TTC549 (cell line): ENCODE measurements around the gene GRIK2.

Experiments
- FAIRE-seq: peaks from 2 replicates; lab custom pipeline; 2012; peaks lifted over from hg19 to GRCh38; lab: Jason Lieb, UNC

The GRIK2 gene

DNA sequence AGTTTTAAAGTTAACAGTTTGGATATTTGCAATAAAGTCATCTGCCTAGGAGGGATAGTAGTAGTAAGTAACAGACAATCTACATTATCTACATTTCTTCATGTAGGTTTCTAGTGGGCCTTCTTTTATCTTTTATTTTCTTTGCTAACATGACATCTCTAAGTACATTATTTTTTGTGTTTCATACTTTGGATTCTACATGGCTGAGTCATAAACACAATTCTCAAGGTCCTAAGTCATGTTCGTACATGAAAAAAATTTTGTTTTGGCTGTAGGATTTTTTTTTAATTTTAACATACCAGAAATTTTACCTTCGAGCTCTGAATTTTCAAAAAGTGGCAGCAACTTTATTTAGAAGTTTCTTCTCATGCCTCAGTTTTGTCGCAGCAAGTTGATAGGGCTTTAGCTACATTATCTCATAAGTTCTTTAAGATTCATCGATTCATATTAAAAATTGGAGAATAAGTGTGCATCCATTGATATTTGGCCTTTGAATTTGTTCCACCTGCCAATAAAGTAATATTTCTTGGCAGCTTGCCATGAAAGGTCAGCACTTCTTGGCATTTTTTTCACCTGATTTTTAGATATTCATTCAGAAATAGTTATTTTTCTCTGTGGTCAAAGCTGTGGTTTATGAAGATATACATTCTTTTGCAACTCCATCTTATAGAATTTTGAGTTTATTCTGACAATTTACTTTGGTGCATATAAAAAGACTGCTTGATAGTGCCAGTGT, 146.2 kb downstream of the GRIK2 start:
- no peak for FAIRE-seq

DNA sequence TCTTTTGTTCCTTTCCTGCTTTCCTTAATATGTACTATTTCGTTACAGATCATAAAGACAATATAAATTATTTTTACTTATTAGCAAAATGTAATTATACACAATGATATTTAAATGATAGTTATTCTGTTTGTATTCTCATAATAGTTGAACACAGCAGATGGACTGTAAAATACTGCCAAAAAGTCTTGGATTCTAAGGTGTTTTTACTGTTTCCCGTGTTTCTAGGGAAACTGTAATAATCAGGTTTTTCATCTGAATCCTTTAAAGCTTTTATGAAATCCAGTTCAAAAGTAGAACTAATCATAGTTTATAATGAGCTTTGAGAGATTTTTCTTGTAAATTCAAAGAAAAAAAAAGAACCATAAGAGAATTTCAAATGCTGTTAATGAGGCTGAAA, 148.4 kb downstream of the GRIK2 start:
- no peak for FAIRE-seq

DNA sequence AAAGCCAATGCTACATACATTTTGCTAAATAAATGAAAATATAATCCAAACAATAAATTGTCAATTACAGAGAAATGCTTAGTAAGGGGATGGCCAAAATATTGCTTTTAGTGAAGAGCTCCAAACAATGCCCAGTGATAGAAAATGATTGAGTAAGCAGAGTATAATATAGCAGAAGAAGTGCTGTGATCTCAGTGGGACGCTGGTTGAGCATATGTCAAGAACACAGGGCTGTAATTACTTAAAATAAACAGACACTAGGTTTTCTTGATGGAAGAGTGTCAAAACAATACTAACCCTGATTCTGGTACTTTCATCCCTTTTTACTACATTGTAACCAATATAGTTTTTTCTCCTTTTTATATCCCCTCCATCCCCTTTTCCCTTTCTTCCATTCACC, 150.3 kb downstream of the GRIK2 start:
- no peak for FAIRE-seq

DNA sequence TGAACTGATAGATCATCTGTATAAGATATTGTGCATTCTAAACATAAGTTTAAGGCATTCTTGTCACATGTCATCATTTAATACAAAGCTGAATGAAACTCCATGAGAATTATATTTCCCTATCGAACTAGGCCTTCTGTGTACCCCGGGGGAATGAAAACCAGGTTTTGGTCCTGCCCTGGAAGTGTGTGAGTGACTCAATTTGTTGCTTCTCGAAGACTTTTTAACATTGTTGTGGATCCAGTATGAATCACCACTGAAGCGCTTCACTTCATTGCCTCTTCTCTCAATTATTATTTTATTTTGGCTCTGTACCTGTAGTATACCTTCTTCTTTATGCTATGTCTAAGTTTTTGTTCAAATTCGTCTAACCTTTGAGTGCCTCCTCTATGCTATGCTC, 150.8 kb downstream of the GRIK2 start:
- no peak for FAIRE-seq

DNA sequence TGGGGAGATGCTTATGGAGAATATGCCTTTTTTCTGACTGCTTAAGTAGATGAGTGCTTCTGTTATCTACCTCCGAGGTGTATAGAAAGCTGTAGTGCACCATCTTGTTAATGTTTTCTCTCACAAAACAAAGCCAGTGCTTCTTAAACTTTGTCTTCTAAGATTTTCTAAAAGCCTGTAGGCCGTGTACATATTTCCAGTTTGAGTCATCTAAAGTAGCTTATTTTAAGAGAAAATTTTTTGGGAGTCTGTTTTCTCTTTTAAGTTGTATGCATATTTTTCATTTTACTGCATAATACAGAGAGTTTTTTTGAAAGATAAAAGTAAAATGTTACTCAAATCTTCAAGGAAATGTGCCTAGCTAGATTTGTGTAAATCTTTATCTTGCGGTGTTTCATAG, 151.7 kb downstream of the GRIK2 start:
- no peak for FAIRE-seq

DNA sequence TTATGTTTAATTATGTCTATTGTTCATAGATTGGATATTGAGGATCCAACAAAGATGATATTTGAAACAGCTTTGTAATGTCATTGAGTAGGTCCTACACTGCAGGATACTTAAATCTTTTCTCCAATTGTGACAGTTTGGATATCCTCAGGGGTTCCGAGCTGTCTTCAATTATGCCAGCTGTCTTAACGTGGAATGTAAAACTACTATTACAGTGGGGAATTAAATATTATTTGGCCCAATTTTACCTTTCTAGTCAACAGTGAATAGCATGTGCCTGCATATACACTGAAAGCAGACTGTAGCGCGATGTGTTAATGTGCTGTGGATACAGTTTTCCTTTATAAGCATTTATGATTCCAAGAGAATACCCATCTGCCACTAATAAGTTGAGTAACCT, 156.9 kb downstream of the GRIK2 start:
- no peak for FAIRE-seq

DNA sequence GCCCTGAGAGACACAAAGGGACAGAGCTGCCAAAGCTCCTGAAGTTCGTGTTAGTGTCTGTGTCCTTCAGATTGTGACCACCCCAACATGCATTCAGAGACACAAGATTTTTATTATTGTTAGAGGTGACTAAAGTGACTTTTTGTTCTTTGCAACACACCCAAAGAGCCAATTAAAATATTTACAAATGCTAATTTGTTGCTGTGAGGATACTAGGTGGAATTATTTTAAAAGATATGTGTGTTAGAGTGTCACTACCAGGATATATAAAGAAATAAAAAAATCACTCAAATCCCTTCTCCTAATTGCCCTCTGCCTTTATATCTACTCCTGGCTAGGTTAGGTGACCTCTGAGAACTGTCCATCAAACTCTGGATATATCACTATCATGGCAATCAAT, 160.7 kb downstream of the GRIK2 start:
- no peak for FAIRE-seq

DNA sequence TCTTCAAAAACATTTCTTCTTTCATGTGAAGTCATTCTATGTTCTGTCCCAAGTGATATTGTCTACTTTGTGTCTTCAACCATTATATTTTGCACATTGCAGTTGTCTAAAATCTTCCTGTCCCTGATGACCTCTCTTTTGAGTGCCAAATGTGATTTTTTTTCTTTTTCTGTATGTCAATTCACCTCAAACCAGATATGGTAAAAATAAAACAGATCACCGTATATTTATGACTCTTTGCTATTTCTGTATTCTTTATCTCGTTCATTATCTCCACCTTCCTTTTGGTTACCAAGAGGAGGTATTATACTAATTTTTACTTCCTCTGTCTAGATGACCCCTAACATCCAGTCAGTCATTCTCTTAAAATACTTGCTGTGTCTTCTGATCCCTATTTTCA, 165.2 kb downstream of the GRIK2 start:
- FAIRE-seq, result no peak

DNA sequence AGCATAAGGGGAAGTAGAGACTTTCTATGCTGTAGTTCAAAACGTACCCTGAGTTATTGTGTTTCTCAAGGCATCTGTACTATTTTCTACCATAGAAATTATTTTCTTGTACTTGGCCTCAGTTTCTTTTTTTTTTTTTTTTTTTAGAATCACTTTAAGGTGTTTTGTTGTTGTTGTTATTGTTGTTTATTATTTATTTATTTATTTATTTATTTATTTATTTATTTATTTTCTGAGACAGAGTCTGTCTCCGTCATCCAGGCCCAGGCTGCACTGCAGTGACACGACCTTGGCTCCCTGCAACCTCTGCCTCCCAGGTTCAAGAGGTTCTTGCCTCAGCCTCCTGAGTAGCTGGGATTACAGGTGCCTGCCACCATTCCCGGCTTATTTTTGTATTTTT, 179.1 kb downstream of the GRIK2 start:
- FAIRE-seq, result no peak

DNA sequence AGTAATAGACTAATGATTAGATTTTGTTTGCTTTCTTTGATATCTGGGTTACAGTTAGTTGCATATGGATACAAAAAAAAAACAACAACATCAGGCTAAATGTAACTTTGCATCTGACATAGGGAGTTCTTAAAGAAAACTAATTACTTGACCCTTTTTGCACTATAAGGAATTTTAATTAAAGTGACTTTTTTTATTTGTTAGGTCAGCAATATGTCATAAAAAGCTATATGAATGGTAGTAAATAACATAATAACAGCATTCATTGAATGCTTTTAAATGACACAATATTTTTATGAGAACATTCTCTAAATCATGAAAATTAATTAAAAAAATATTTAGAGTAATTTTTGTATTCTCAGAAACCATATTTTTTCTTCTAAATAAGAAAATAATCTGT, 183.6 kb downstream of the GRIK2 start:
- no peak for FAIRE-seq

DNA sequence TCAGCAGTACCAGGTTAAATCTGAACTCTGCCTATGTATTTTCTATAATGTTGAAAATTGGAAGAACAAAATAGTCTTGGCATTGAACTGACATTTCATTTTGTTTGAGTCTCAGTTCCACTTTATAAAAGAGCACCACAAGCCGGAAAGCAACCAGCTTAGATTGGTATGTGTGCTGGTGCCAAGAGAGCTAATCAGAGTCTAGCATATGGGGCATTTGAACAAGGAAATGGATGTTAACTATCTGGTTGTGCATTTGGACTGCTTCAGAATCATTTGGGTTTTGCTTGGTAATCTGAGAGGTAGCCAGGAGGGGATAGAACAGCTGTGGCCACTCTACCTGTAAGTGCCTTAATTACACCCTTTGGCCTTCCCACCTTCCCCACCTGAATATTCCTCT, 184.8 kb downstream of the GRIK2 start:
- no peak for FAIRE-seq

DNA sequence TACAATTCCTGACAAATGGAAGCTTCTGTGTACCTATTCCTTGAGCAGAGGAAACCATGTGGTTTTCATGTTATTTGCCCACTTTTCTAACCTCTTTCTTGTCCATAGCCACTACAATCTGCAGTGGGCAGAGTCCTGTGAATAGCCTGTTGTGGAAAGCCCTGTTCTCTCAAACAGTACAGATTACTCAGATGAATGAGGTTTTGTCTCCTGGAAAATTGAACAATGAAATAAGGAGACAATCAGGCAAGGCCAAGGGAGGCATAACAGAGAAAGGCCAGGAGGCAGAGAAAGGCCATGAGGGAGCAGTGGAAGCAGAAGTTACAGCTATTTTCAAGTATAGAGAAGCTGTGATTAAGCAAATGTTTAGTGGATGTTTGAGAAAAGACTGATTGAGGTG, 189.3 kb downstream of the GRIK2 start:
- no peak for FAIRE-seq

DNA sequence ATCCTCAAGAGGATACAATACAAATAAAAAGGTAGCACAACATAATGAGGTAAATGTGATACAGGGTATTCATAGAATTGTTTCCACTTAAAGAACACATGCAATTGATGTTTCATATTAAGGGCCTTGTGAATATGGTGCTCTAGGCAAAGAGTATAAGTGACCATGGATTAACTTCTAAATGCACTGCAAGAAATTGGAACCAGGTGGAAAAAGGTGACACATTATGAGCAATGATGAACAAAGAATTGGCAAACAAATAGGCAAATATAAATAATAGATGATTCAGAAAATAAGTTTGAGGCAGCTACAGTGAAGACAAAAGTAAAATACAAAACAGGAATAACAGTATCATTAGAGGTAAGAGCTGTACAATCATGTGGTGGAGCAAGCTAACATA, 192.0 kb downstream of the GRIK2 start:
- no peak for FAIRE-seq

DNA sequence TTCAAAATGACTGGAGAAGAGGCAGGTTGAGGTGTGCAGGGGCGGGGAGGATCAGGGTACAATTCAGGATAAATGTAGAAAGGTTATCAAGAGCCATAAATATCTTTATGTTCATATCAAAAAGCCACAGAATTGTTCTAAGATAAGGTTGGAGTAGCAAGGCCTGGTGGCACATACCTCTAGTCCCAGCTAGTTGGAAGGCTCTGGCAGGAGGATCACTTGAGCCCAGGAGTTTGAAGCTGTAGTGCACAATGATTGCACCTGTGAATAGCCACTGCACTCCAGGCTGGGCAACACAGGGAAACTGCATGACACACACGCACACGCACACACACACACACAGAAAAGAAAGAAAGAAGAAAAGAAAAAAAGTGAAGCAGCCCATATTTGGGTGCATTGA, 194.8 kb downstream of the GRIK2 start:
- FAIRE-seq, result no peak

DNA sequence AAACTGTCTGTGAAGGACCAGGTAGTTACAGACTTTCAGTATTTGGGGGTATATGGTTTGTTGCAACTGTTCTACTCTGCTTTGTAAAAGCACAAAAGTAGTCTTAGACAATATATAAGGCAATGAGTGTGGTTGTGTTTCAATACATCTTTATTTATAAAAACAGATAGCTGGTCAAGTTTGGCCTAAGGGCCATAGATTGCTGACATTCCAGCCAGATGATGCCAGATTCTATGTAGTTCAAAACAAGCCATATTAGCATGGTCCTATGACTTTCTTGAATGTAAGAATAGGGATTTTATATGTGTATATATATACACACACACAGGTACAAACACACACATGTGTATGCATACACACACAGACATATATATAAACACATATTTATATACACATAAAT, 201.8 kb downstream of the GRIK2 start:
- no peak for FAIRE-seq

DNA sequence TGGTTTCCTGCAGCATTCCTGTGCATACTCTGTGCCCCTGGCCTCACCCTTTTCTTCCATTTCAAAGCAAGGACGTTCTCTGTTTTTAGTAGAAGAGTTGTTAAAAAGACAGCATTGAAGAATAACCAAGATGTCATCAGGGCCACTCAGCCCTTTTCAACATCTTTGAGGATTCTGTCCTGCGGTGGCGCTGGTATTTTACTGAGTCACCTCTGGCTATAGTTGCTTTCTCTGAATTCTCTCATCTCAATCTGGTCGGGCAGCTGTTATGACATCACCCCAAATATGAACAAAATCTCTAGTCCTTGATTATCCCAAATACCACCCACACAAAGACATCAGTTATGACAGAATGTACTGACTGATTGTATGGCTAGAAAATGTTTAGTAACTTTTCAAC, 204.2 kb downstream of the GRIK2 start:
- no peak for FAIRE-seq

DNA sequence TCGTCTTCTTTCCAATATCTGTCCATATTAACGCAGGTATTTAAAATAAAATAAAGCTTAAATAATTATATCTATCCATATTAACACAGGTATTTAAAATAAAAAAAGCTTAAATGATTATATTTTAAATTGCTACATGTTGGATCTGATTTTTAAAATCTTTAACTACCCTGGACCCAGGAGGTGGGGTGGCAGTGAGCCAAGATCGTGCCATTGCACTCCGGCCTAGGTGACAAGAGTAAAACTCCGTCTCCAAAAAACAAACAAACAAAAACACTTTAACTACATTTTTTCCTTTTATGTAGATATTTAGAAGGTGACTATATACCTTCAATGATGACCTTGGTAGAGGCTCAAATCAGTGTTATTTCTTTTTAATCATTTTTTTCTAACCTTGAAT, 211.9 kb downstream of the GRIK2 start:
- FAIRE-seq, result no peak

DNA sequence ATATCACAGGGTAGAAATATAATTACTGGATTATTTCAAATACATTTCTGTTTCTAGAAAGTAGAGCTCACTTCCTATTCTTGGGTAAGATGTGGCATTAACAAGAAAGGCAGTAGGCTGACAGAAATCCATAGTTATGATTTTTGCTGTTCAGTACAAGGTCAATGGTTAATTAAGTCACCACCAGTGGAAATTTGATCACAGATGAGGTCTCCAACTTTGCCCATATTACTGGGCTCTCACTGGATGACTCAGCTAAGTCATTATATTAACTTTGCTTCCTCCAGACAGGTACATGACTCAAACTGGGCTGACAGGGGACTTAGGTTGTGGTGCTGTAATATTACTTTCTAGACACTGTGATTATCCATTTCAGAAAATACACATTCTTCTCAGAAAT, 212.4 kb downstream of the GRIK2 start:
- FAIRE-seq, result no peak

DNA sequence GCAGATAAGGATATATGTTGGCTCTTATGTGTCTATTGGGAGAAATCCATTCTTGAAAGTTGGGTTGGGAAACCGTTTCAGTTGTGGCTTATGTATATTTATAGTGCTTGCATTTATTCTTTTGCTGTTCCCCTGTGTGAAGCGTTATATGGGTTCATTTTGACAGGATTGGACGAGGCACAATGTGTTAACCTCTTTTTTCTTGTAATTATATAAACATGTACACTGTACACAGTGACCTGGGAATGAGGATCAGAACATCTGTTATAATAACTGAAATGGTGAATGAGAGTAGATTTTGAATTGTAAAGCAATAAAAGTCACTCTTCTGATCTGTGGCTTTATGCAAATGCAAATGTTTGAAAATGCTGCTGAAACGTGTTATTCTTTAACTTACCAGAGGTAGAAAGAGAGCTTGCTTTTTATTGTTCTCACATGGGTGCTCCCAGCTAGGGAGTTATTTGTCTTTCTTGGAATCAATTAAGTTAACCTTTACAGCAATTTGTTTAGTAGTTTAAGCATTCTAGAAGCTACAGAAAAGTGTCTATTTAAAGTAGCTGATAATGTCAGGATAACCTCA, 213.7 kb downstream of the GRIK2 start:
- FAIRE-seq, result no peak

DNA sequence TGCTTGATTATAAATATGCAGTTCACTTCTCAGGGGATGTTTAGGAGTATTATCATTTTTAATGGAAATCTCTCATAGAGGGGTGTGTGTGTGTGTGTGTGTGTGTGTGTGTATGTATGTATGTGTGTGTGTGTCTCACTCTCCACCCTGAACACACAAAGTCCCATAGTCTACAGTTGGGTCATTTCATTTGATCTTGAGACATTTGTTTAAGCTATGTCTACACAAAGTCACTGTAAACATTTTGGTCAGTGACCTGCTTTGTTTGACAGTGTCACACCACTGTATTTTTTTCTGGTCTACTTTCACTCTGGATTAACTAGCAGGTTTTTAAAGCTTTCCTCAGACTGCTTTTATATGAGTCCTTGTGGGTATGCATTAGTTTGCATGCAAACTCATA, 215.2 kb downstream of the GRIK2 start:
- no peak for FAIRE-seq

DNA sequence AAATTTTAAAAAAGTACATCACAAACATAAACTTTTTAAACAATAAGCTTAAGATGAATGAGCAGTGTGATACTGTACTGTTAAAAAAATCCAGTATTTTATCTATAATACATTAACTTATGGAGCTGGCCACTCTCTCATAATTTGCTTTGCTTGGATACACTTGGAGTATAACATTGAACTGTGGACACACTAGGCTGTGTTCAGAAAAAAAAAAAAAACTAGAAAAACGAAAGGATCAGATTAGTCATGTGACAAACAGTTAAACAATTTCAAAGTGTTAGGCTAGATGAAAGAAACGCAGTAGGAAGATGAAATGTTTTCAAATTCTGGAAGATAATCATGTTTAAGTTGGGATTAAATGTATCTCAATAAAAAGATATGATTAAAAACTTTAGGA, 220.0 kb downstream of the GRIK2 start:
- FAIRE-seq, result no peak

DNA sequence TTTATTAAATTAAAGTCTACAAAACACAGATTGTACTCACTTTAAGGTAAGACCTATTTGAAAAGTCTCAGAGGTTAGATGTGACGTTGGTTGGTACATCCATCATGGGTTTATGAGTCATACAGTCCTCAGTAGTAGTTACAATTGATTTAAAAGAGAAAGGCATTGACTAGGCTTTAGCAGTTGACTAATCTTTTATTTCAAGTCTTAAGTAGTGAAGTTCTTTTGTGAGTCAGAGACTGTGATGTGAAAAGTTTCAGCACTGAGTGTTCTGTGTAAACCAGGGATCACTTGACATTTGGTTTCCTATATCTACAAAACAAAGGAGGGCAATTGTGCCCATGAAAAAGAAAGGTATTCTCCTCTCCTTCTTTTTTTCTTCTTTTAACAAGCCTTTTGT, 221.3 kb downstream of the GRIK2 start:
- no peak for FAIRE-seq

DNA sequence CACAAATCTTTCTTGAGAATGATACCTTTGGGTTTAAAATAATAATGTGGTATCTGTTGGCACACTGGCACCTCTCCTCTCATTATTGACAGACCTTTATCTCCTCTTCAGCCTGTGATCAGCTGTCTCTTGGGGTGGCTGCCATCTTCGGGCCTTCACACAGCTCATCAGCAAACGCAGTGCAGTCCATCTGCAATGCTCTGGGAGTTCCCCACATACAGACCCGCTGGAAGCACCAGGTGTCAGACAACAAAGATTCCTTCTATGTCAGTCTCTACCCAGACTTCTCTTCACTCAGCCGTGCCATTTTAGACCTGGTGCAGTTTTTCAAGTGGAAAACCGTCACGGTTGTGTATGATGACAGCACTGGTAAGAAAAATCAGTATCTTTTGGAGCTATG, 232.8 kb downstream of the GRIK2 start:
- FAIRE-seq, result no peak

DNA sequence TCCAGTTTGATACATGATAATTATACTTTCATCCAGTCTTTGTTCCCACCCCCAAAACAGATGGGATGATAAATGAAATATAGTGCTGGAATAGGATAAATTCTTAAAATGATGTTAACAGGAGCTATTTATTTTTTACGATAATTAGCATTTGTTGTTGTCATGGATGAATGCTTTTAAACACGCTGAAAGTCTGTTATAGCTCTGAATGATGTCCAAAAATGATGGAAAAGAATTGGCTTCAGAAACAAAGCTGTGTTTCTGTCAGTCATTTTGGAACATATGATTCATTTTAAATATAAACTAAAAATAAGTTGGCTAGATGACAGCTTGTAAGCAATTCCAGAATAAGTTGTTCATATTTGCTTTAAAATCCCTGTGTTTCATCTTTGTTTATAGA, 237.4 kb downstream of the GRIK2 start:
- FAIRE-seq, result no peak

DNA sequence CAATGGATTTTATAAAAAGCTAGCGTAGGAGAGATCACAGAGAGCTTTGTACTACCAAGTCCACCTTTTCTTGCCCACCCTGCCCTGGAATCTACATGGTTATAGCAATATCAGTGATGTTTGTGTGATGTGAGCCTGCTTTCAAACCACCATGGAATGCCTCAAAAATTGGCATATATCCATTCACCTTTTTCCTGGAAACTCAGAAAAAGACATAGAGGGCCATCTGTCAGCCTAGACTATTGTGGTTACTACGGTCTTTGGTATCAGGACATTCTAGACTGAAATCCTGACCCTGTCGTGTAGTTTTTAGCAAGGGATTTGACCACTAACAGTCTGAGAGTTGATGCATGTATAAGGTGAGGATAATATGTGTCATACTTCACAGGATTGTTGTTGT, 239.6 kb downstream of the GRIK2 start:
- FAIRE-seq, result no peak
